Hindlimb muscle (tissue), 1 donor: ENCODE measurements around the gene OSBP. TPM values are rescaled to one million over a fixed set of nuclear protein-coding genes. Genes with fewer than 3 reads are reported as not detected.
A peak's percentile ranks its signal among the peaks of the same experiment; 100 is the strongest.
"Not testable (repeated sequence)": the region's sequence is repeated elsewhere in the genome, so short reads cannot be mapped to it uniquely, and the experiment has no call there.

Experiments used
- DNase-seq: peaks from one replicate; pipeline ENCODE4 v3.0.0-alpha.2; 2013
- polyA plus RNA-seq: library from polyadenylated mRNA; unstranded; fragments of 120-200 nt; gene quantifications from one replicate; pipeline ENCODE4 v1.2.1, GENCODE V29; 2013; ENCODE audit not compliant: insufficient read length

Gene OSBP
- polyA plus RNA-seq = 63.3 TPM

- DNase-seq = peak; percentile 100
Observed at GRCh38 chr11:59615637-59616395, at the start of gene OSBP. Gene OSBP, minus strand, starts transcription at chr11:59615774. Its CDS starts 110 bp downstream, at chr11:59615664.

GRCh38 chr11:59660621-59661020 lies 45.0 kb upstream of the OSBP start:
- no peak for DNase-seq

GRCh38 chr11:59659981-59660380 lies 44.4 kb upstream of the OSBP start:
- no peak for DNase-seq

GRCh38 chr11:59658036-59658435 lies 42.5 kb upstream of the OSBP start:
- DNase-seq = no peak

GRCh38 chr11:59654893-59655292 lies 39.3 kb upstream of the OSBP start:
- DNase-seq = no peak

- no peak for DNase-seq
Observed at GRCh38 chr11:59647245-59647980, 31.8 kb upstream of the OSBP start.

GRCh38 chr11:59644528-59644927 lies 29.0 kb upstream of the OSBP start:
- DNase-seq = no peak

- no peak for DNase-seq
Observed at GRCh38 chr11:59643390-59643789, 27.8 kb upstream of the OSBP start.

GRCh38 chr11:59641156-59641555 lies 25.6 kb upstream of the OSBP start:
- no peak for DNase-seq

GRCh38 chr11:59630493-59630892 lies 14.9 kb upstream of the OSBP start:
- no peak for DNase-seq

- DNase-seq = no peak
Observed at GRCh38 chr11:59629996-59630395, 14.4 kb upstream of the OSBP start.

GRCh38 chr11:59626969-59627368 lies 11.4 kb upstream of the OSBP start:
- DNase-seq = not testable (repeated sequence)

GRCh38 chr11:59625703-59626102 lies 10.1 kb upstream of the OSBP start:
- DNase-seq = no peak

- DNase-seq = no peak
Observed at GRCh38 chr11:59617876-59618275, 2.3 kb upstream of the OSBP start.

- no peak for DNase-seq
Observed at GRCh38 chr11:59616396-59616982, 915 bp upstream of the OSBP start.

- peak; percentile 14 for DNase-seq
Observed at GRCh38 chr11:59615120-59615636, 396 bp downstream of the OSBP start.

- DNase-seq = no peak
Observed at GRCh38 chr11:59614277-59615119, 1.1 kb downstream of the OSBP start.

GRCh38 chr11:59611570-59612565 lies 3.7 kb downstream of the OSBP start:
- DNase-seq = no peak

GRCh38 chr11:59610289-59610688 lies 5.3 kb downstream of the OSBP start:
- DNase-seq = no peak

GRCh38 chr11:59607703-59608454 lies 7.7 kb downstream of the OSBP start:
- DNase-seq = no peak
